ENCODE data around the gene ALG12.

DNA sequence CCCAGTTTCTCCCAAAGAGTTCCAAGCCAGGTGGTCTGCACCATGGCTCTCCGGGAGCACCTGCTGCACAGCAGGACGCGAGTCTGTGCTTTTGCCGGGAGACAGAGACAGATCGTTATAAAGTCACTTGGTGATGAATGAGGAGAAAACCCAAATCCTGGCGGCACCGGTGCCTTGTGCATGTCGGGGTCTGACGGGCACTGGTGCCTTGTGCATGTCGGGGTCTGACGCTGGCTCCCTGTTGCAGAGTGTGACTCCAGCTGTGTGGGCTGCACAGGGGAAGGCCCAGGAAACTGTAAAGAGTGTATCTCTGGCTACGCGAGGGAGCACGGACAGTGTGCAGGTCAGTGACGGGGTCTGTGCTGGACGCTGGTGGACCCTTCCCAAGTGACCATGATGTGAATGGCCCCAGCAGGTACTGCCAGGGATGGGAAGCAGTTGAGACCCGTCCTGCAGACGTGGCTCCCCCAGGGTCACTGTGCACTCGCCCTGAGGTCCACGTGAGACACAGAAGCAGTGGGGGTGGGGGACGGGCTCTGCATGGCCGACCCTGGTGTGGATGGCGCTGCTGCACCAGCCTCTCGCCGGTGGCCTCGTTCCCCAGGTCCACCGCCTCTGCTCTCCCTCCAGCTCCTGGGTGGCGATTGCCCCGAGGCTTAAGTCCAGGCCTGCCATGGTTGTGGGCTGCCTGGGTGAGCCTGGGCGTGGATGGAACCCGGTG, 6.0 kb upstream of the ALG12 start:
- TF ChIP-seq ZNF124 (CRISPR knock-in tag; IDR thresholded peaks at IDR 0.05) (no peak), SMARCC2 (IDR thresholded peaks at IDR 0.05) (no peak)
